ENCODE results near the gene WDR62. TPM values are rescaled to one million over a fixed set of nuclear protein-coding genes. Genes with fewer than 3 reads are reported as not detected.

Gene WDR62
- total and polyA plus RNA-seq, 10 of the 15 experiments (the other 5 are each of a cell fraction or from before 2014, with no cell fraction given), result 0.08 to 20.6 (median 10.9) TPM

DNA sequence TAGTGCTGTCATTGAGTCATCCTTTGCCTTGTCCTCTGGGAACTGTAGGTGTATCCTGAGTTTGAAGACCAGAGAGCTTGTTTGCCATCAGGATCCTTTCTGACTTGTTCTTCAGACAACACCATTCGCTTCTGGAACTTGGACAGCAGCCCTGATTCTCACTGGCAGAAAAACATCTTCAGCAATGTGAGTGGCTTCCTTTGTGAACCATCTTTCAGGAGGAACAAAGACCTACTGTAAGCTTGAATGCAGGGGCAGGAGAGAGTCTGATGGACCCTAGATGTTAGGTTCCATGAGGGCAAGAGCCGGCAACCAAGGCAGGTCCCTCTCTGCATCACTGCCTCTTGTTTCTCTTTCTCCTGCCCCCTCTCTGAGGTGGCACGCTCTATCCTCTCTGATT is 26.7 kb downstream of the WDR62 start:
- Histone ChIP-seq H3K79me2 (ENCODE audit: control insufficient read depth, insufficient read depth, low read length) (no peaks in the 10 kb centered on the region), H3K4me2 (ENCODE audit: control insufficient read depth, insufficient read depth) (no peak overlapping the region), H3K27ac (ENCODE audit: control insufficient read depth, insufficient read depth) (no peak overlapping the region), H3K9me3 (replicated peaks; ENCODE audit: control insufficient read depth, insufficient read depth, low read length) (no peaks in the 10 kb centered on the region), H3K9ac (ENCODE audit: control insufficient read depth, insufficient read depth, low read length) (no peak overlapping the region), H3K36me3 (ENCODE audit: control insufficient read depth in 2 of 2, insufficient read depth in 2 of 2, low read length in 1 of 2) (peaks cover 22 to 25% of the 10 kb centered on the region in 2 experiments; a peak in 3 of 4 replicates), H3K4me3 (no peak overlapping the region), H3K27me3 (replicated peaks in 1 of 2; ENCODE audit: control insufficient read depth in 2 of 2, insufficient read depth in 2 of 2, low read length in 1 of 2) (no peaks in the 10 kb centered on the region), H2AFZ (ENCODE audit: control insufficient read depth, low read depth, low read length) (no peak overlapping the region), H3K4me1 (ENCODE audit: control insufficient read depth, insufficient read depth, low read length) (no peaks in the 10 kb centered on the region), H4K20me1 (ENCODE audit: control insufficient read depth, insufficient read depth) (no peaks in the 10 kb centered on the region)
- 96% methylated on average over 3 of the region's 3 CpGs for WGBS (ENCODE audit: insufficient coverage, insufficient replicate concordance, low lambda C conversion rate, missing lambda C conversion rate)
- POLR2A ChIA-PET, result no interaction called here
- in situ Hi-C loops (cut with MboI) (no loop called here), intact Hi-C loops (cut with micrococcal nuclease; ENCODE audit: unreplicated experiment) (no loop called here)
- no peak for ATAC-seq
- CTCF ChIA-PET, result no interaction called here
- RAD21 ChIA-PET (ENCODE audit: unreplicated experiment), result no interaction called here
- no peak for DNase-seq (ENCODE audit: low read depth, low spot score)
- SMC1A ChIA-PET (ENCODE audit: uncharacterized antibody, unreplicated experiment), result no interaction called here
- FAIRE-seq, result no peak
- BruUV-seq (replicated peaks), result no TSS peak
- TF ChIP-seq BHLHE40 (IDR thresholded peaks at IDR 0.05; ENCODE audit: borderline replicate concordance in 1 of 2, low read depth in 2 of 2, low read length in 1 of 2) (no peak), ETV6 (conservative IDR thresholded peaks at IDR 0.05 in 1 of 2, IDR thresholded peaks at IDR 0.05 in 1 of 2; ENCODE audit: borderline replicate concordance in 1 of 2, low read depth in 1 of 2) (no peak), PML (IDR thresholded peaks at IDR 0.05; ENCODE audit: low read length) (no peak), TBL1XR1 (IDR thresholded peaks at IDR 0.05; ENCODE audit: low read depth, low read length) (no peak), GABPA (IDR thresholded peaks at IDR 0.05; ENCODE audit: low read depth) (no peak), MEF2B (IDR thresholded peaks at IDR 0.05; ENCODE audit: partially characterized antibody, poor library complexity, severe bottlenecking) (no peak), BMI1 (IDR thresholded peaks at IDR 0.05; ENCODE audit: borderline replicate concordance) (no peak), SMAD1 (IDR thresholded peaks at IDR 0.05; ENCODE audit: low read depth, partially characterized antibody) (no peak), TCF7 (IDR thresholded peaks at IDR 0.05; ENCODE audit: borderline replicate concordance) (no peak), RAD21 (IDR thresholded peaks at IDR 0.05; ENCODE audit: insufficient read depth, low read depth, low read length) (no peak)
- TF ChIP-seq, protein P1, sequence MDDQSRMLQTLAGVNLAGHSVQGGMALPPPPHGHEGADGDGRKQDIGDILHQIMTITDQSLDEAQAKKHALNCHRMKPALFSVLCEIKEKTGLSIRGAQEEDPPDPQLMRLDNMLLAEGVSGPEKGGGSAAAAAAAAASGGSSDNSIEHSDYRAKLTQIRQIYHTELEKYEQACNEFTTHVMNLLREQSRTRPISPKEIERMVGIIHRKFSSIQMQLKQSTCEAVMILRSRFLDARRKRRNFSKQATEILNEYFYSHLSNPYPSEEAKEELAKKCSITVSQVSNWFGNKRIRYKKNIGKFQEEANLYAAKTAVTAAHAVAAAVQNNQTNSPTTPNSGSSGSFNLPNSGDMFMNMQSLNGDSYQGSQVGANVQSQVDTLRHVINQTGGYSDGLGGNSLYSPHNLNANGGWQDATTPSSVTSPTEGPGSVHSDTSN (IDR thresholded peaks at IDR 0.05; ENCODE audit: insufficient replicate concordance, low read depth, low read length), result no peak
- TF ChIP-seq, protein P2, sequence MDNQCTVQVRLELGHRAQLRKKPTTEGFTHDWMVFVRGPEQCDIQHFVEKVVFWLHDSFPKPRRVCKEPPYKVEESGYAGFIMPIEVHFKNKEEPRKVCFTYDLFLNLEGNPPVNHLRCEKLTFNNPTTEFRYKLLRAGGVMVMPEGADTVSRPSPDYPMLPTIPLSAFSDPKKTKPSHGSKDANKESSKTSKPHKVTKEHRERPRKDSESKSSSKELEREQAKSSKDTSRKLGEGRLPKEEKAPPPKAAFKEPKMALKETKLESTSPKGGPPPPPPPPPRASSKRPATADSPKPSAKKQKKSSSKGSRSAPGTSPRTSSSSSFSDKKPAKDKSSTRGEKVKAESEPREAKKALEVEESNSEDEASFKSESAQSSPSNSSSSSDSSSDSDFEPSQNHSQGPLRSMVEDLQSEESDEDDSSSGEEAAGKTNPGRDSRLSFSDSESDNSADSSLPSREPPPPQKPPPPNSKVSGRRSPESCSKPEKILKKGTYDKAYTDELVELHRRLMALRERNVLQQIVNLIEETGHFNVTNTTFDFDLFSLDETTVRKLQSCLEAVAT (IDR thresholded peaks at IDR 0.05), result no peak
- TF ChIP-seq, protein P3, sequence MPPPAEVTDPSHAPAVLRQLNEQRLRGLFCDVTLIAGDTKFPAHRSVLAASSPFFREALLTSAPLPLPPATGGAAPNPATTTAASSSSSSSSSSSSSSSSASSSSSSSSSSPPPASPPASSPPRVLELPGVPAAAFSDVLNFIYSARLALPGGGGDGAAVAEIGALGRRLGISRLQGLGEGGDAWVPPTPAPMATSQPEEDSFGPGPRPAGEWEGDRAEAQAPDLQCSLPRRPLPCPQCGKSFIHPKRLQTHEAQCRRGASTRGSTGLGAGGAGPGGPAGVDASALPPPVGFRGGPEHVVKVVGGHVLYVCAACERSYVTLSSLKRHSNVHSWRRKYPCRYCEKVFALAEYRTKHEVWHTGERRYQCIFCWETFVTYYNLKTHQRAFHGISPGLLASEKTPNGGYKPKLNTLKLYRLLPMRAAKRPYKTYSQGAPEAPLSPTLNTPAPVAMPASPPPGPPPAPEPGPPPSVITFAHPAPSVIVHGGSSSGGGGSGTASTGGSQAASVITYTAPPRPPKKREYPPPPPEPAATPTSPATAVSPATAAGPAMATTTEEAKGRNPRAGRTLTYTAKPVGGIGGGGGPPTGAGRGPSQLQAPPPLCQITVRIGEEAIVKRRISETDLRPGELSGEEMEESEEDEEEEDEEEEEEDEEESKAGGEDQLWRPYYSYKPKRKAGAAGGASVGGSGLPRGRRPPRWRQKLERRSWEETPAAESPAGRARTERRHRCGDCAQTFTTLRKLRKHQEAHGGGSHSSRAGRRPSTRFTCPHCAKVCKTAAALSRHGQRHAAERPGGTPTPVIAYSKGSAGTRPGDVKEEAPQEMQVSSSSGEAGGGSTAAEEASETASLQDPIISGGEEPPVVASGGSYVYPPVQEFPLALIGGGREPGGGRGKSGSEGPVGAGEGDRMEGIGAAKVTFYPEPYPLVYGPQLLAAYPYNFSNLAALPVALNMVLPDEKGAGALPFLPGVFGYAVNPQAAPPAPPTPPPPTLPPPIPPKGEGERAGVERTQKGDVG (CRISPR knock-in tag; IDR thresholded peaks at IDR 0.05), result no peak
- TF ChIP-seq, protein P4, sequence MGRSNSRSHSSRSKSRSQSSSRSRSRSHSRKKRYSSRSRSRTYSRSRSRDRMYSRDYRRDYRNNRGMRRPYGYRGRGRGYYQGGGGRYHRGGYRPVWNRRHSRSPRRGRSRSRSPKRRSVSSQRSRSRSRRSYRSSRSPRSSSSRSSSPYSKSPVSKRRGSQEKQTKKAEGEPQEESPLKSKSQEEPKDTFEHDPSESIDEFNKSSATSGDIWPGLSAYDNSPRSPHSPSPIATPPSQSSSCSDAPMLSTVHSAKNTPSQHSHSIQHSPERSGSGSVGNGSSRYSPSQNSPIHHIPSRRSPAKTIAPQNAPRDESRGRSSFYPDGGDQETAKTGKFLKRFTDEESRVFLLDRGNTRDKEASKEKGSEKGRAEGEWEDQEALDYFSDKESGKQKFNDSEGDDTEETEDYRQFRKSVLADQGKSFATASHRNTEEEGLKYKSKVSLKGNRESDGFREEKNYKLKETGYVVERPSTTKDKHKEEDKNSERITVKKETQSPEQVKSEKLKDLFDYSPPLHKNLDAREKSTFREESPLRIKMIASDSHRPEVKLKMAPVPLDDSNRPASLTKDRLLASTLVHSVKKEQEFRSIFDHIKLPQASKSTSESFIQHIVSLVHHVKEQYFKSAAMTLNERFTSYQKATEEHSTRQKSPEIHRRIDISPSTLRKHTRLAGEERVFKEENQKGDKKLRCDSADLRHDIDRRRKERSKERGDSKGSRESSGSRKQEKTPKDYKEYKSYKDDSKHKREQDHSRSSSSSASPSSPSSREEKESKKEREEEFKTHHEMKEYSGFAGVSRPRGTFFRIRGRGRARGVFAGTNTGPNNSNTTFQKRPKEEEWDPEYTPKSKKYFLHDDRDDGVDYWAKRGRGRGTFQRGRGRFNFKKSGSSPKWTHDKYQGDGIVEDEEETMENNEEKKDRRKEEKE (IDR thresholded peaks at IDR 0.05), result no peak
